Glutamatergic neuron (in vitro differentiated cells): Measurements from ENCODE around the gene GUCA2B. TPM values are rescaled to one million over a fixed set of nuclear protein-coding genes. Genes with fewer than 3 reads are reported as not detected.

Source experiments
- DNase-seq: peaks from one replicate; pipeline ENCODE4 v3.0.0; 2022
- H3K27ac Mint-ChIP-seq: one replicate; pipeline ENCODE4 v1.8.0; 2020; ENCODE audit warnings: mild to moderate bottlenecking, mixed read lengths, inconsistent platforms; ENCODE audit not compliant: unreplicated experiment
- H3K27me3 Mint-ChIP-seq: one replicate; pipeline ENCODE4 v1.8.0; 2020; ENCODE audit warnings: mild to moderate bottlenecking, moderate library complexity, mixed read lengths, inconsistent platforms; ENCODE audit not compliant: unreplicated experiment
- H3K36me3 Mint-ChIP-seq: one replicate; pipeline ENCODE4 v1.8.0; 2020; ENCODE audit warnings: mild to moderate bottlenecking, mixed read lengths, inconsistent platforms; ENCODE audit not compliant: unreplicated experiment
- H3K4me1 Mint-ChIP-seq: one replicate; pipeline ENCODE4 v1.8.0; 2020; ENCODE audit warnings: mild to moderate bottlenecking, low read depth, mixed read lengths, inconsistent platforms; ENCODE audit not compliant: unreplicated experiment
- H3K4me3 Mint-ChIP-seq: one replicate; pipeline ENCODE4 v1.8.0; 2020; ENCODE audit warnings: mild to moderate bottlenecking, mixed read lengths, inconsistent platforms; ENCODE audit not compliant: unreplicated experiment
- H3K9me3 Mint-ChIP-seq: one replicate; pipeline ENCODE4 v1.8.0; 2020; ENCODE audit warnings: mild to moderate bottlenecking, moderate library complexity, mixed read lengths, inconsistent platforms; ENCODE audit not compliant: unreplicated experiment
- total RNA-seq: library from RNA; stranded (reverse); fragmentation: NEBNext Ultra II Directional; extraction: Animal tissue kit (Norgen Biotek cat#: 25700); gene quantifications from one replicate; pipeline ENCODE4 v1.2.1, GENCODE V29; 2021; ENCODE audit not compliant: unreplicated experiment
- TF ChIP-seq, protein P1 (sequence below): fragments of 200-600 bp; sonication (generic); IDR thresholded peaks from one replicate; pipeline ENCODE4 v1.5.0; 2021; ENCODE audit not compliant: partially characterized antibody, unreplicated experiment

Gene GUCA2B
- total RNA-seq, 1 donor from 2014 or later, result not detected

DNA sequence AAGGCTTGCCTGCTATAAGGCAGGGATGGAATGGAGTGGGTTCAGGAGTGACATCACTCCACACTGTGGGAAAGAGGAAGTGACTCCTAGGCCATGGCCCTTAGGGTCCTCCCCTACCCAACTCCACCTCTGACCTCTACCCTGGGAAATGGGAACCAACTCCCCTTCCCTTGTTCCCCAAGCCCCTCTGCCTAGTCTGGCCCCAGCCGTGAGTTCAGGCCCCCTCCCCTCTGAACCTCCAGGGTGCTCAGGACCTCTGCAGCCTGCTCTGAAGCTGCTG is 15.1 kb downstream of the GUCA2B start:
- Mint-ChIP-seq H3K9me3 (peaks cover 8% of the 10 kb centered on the region), H3K4me1 (peaks cover 14% of the 10 kb centered on the region), H3K27me3 (peaks cover 8% of the 10 kb centered on the region), H3K4me3 (no peak overlapping the region), H3K36me3 (no peaks in the 10 kb centered on the region), H3K27ac (no peak overlapping the region)
- DNase-seq, result no peak
- TF ChIP-seq, protein P1, sequence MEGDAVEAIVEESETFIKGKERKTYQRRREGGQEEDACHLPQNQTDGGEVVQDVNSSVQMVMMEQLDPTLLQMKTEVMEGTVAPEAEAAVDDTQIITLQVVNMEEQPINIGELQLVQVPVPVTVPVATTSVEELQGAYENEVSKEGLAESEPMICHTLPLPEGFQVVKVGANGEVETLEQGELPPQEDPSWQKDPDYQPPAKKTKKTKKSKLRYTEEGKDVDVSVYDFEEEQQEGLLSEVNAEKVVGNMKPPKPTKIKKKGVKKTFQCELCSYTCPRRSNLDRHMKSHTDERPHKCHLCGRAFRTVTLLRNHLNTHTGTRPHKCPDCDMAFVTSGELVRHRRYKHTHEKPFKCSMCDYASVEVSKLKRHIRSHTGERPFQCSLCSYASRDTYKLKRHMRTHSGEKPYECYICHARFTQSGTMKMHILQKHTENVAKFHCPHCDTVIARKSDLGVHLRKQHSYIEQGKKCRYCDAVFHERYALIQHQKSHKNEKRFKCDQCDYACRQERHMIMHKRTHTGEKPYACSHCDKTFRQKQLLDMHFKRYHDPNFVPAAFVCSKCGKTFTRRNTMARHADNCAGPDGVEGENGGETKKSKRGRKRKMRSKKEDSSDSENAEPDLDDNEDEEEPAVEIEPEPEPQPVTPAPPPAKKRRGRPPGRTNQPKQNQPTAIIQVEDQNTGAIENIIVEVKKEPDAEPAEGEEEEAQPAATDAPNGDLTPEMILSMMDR, result no peak

DNA sequence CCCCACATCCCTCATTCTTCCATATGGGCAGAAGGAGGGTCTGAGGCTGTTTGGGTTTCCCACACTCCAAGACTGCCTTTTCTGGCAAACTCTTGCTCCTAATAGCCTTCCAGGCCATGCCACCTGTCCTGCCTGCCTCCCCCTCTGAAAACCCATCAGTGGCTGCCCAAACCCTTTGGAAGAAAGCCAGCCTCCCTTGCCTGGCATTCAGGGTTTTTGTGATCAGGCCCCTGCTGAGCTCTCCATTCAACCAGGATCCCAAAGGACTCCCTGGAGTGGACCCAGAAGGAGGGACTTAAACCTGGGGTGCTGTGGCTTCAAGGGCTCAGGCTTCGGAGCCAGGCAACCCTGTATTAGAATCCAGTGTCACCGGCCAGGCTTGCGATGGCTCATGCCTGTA is 15.6 kb downstream of the GUCA2B start:
- no peak overlapping the region for H3K4me3 Mint-ChIP-seq
- TF ChIP-seq, protein P1, result no peak
- DNase-seq, result no peak
- H3K27ac Mint-ChIP-seq, result no peak overlapping the region
- H3K27me3 Mint-ChIP-seq, result peaks cover 8% of the 10 kb centered on the region
- peaks cover 14% of the 10 kb centered on the region for H3K4me1 Mint-ChIP-seq
- peaks cover 8% of the 10 kb centered on the region for H3K9me3 Mint-ChIP-seq
- H3K36me3 Mint-ChIP-seq, result no peaks in the 10 kb centered on the region

DNA sequence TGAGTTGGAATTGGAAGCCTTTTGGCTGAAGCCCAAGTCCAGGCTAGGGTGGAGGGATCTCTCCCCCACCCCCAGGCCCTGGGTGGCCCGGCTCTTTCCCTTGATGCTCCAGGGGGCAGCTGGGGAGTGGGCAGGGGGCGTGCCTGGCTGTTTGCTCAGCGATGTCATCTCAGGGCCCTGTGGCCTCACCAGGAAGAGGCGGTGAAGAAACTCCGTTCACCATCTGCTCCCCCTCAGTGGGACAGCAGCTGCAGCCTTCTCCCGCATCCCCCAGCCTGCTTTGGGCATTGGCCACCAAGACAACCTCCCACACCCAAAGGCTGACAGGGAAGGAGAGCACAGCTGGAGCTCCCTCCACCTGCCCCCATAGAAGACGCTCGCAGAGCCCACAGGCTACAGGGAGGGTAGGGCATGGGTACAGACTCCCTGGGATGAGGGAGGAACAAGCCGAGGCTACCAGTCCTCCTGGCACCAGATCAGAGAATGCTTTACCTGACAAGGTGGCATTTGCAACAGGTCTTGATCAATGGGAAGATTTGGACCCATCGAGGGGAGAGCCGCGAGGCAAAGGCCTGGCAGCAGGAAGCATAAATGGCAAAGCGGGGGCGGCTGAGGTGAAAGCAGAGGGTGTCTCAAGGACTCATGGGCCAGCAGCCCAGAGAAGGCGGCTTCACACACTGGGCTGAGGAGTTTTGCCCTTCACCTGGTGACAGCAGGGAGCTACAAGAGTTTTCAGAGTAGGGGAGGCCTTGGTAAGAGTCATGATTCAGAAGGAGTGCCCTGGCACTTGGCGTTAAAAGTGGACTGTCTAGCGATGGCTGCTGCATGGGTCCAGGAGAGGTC is 17.8 kb downstream of the GUCA2B start:
- TF ChIP-seq, protein P1, result no peak
- H3K4me3 Mint-ChIP-seq, result no peak overlapping the region
- peaks cover 8% of the 10 kb centered on the region for H3K27me3 Mint-ChIP-seq
- H3K9me3 Mint-ChIP-seq, result peaks cover 7% of the 10 kb centered on the region
- H3K27ac Mint-ChIP-seq, result peak overlapping the region; percentile 53
- H3K4me1 Mint-ChIP-seq, result peaks cover 10% of the 10 kb centered on the region
- no peaks in the 10 kb centered on the region for H3K36me3 Mint-ChIP-seq
- no peak for DNase-seq

DNA sequence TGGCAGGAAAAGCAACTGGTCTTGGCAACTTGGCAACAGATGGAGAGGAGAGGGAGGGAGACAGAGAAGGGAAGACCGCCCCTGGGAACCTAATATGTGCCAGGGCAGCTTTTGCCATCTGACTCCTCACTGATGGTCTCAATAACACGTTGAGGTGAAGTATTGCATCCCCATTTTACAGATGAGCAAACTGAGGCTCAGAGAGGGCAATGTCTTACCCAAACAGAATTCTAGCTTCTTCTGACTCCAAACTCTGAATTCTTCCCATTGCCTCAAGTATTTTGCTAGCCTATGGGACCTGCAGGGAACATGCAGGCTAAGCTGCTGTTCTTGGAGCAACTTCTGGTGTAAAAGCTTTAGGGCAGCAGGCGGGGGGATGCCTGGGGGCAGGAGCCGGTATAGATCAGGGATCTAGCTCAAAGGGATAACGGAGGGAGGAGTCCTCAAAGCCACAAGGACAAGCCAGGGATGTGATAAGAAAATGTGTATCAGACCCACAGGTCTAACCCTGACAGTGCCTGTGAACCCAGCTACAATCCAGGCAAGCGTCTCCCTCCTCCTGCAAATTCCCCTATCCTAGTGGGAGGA is 18.6 kb downstream of the GUCA2B start:
- TF ChIP-seq, protein P1, result no peak
- no peak overlapping the region for H3K27ac Mint-ChIP-seq
- H3K27me3 Mint-ChIP-seq, result peaks cover 5% of the 10 kb centered on the region
- no peak overlapping the region for H3K4me3 Mint-ChIP-seq
- H3K9me3 Mint-ChIP-seq, result peaks cover 3% of the 10 kb centered on the region
- no peaks in the 10 kb centered on the region for H3K36me3 Mint-ChIP-seq
- no peak for DNase-seq
- peaks cover 10% of the 10 kb centered on the region for H3K4me1 Mint-ChIP-seq
